PFSK-1 (cell line): ENCODE data around the gene HNRNPM.

Source experiments
- FOXP2 ChIP-seq: optimal IDR thresholded peaks from 2 replicates; pipeline ENCODE3; 2011; ENCODE audit warnings: borderline replicate concordance, control low read depth, inconsistent platforms; ENCODE audit not compliant: insufficient read depth; ENCODE audit errors: extremely low read length, extremely low read depth
- POLR2AphosphoS5 ChIP-seq: IDR thresholded peaks from 2 replicates; pipeline ENCODE4 v1.6.1; 2012; ENCODE audit warnings: low read depth, mild to moderate bottlenecking, control low read depth, low read length, moderate library complexity
- REST ChIP-seq, 2 experiments: IDR thresholded peaks; 2 replicates each; pipeline versions ENCODE4 v1.6.1 to v1.8.0; 2011 to 2012; ENCODE audit warnings: low read depth in 2 of 2, low read length in 2 of 2, control low read depth in 1 of 2, inconsistent platforms in 1 of 2, mild to moderate bottlenecking in 1 of 2, moderate library complexity in 1 of 2; ENCODE audit not compliant: insufficient read depth in 1 of 2
- SIN3A ChIP-seq: IDR thresholded peaks from 2 replicates; pipeline ENCODE4 v1.6.1; 2012; ENCODE audit warnings: mild to moderate bottlenecking, low read length, moderate library complexity, borderline replicate concordance; ENCODE audit not compliant: insufficient read depth
- TAF1 ChIP-seq: IDR thresholded peaks from 2 replicates; pipeline ENCODE4 v1.6.1; 2012; ENCODE audit warnings: low read length, control low read depth, borderline replicate concordance; ENCODE audit not compliant: insufficient read depth

HNRNPM gene

GRCh38 chr19:8457827-8458226, 13.1 kb downstream of the HNRNPM start:
- TF ChIP-seq FOXP2, result no peak
- no peak for TF ChIP-seq SIN3A
- TF ChIP-seq TAF1, result no peak
- TF ChIP-seq REST (IDR thresholded peaks at IDR 0.05; ENCODE audit: insufficient read depth in 1 of 2, low read depth in 2 of 2, low read length in 2 of 2), result no peak
- no peak for TF ChIP-seq POLR2AphosphoS5

- no peak for TF ChIP-seq TAF1
- TF ChIP-seq FOXP2, result no peak
- TF ChIP-seq SIN3A, result no peak
- no peak for TF ChIP-seq POLR2AphosphoS5
- no peak for TF ChIP-seq REST (IDR thresholded peaks at IDR 0.05; ENCODE audit: insufficient read depth in 1 of 2, low read depth in 2 of 2, low read length in 2 of 2)
These were observed 13.6 kb downstream of the HNRNPM start for GRCh38 chr19:8458380-8458779.

- no peak for TF ChIP-seq TAF1
These were observed 14.3 kb downstream of the HNRNPM start for GRCh38 chr19:8459095-8459494.

GRCh38 chr19:8459520-8460270, 14.9 kb downstream of the HNRNPM start:
- TF ChIP-seq SIN3A (no peak), TAF1 (no peak), POLR2AphosphoS5 (no peak), REST (IDR thresholded peaks at IDR 0.05; ENCODE audit: insufficient read depth in 1 of 2, low read depth in 2 of 2, low read length in 2 of 2) (no peak), FOXP2 (no peak)

DNA sequence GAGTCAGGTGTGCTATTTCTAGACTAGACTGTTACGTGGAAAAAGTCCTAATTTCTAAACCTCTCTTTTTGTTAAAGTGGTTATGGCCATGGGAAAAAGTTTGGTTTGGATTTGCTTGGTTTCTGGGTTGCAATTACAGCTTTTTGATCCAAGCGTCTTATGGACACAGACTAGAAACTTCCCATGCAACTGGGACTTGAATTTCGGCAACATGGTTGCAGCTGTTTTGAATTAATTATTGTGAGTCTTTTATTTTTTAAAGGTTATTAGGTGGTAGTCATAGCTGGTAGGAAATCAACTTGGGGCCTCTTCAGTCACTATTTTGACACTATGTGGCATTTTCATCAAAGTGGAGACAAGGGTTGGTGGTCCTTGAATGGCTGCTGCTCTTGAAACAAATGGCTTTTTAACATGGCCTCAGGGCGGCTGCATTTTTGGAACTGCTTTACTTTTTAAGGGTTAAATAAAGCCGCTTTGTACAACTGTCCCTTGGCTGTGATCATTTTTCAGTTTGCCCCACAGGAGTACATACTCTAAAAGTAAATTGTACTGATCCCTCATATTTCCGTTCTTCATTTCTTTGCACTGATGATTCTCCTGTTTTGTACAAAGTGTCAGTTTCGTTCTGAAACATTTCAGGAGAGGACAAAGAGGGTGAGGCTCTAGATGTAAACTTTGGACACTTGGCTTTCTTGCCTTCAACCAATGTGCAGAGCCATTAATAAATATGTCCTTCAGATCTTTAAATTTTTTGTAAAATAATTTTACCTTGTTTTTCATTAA, 15.9 kb downstream of the HNRNPM start:
- TF ChIP-seq TAF1 (no peak), POLR2AphosphoS5 (no peak), SIN3A (no peak), REST (IDR thresholded peaks at IDR 0.05; ENCODE audit: insufficient read depth in 1 of 2, low read depth in 2 of 2, low read length in 2 of 2) (no peak), FOXP2 (no peak)
